ENCODE results near the gene SLC30A7. TPM values are rescaled to one million over a fixed set of nuclear protein-coding genes. Genes with fewer than 3 reads are reported as not detected.

Gene SLC30A7
- total RNA-seq, 1 donor: 75.3 TPM

DNA sequence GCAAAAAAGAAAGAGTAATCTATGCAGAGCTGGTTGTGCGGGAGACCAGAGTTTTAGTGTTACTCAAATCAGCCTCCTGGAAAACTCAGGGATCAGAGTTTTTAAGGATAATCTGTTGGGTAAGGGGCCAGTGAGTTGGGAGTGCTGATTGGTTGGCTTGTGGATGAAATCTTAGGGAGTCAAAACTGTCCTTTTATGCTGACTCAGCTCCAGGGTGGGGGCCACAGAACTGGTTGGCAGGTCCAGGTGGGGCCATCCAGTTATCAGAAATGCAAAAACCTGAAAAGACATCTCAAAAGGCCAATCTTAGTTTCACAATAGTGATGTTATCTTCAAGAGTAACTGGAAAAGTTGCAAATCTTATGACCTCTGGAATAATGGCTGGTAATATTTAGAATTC lies 4.5 kb upstream of the SLC30A7 start:
- TF ChIP-seq, protein P1, sequence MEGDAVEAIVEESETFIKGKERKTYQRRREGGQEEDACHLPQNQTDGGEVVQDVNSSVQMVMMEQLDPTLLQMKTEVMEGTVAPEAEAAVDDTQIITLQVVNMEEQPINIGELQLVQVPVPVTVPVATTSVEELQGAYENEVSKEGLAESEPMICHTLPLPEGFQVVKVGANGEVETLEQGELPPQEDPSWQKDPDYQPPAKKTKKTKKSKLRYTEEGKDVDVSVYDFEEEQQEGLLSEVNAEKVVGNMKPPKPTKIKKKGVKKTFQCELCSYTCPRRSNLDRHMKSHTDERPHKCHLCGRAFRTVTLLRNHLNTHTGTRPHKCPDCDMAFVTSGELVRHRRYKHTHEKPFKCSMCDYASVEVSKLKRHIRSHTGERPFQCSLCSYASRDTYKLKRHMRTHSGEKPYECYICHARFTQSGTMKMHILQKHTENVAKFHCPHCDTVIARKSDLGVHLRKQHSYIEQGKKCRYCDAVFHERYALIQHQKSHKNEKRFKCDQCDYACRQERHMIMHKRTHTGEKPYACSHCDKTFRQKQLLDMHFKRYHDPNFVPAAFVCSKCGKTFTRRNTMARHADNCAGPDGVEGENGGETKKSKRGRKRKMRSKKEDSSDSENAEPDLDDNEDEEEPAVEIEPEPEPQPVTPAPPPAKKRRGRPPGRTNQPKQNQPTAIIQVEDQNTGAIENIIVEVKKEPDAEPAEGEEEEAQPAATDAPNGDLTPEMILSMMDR (IDR thresholded peaks at IDR 0.05; ENCODE audit: insufficient read depth, low read length): no peak
- no peak overlapping the region for H3K4me3 ChIP-seq (ENCODE audit: low read depth, low read length)
- DNase-seq (ENCODE audit: low read depth): no peak

DNA sequence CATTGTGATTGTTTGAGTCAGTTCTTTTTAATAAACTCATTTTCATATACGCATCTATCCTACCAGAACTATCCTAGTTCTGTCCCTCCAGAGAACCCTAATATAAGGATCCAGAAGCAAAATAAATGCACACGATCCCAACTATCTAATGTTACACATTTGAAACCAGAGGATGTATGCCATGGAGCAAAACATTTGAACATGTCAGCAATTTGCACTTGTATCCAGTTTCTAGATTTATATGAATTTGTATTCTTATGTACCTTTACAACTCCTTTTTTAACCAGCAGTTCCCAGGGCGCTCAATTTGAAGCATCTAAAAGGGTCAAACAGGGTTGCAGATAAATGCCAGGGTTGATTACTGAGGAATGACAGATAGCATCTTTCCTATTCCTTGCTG lies 3.3 kb upstream of the SLC30A7 start:
- H3K4me3 ChIP-seq (ENCODE audit: low read depth, low read length): no peak overlapping the region
- DNase-seq (ENCODE audit: low read depth): no peak
- TF ChIP-seq, protein P1 (IDR thresholded peaks at IDR 0.05; ENCODE audit: insufficient read depth, low read length): no peak

DNA sequence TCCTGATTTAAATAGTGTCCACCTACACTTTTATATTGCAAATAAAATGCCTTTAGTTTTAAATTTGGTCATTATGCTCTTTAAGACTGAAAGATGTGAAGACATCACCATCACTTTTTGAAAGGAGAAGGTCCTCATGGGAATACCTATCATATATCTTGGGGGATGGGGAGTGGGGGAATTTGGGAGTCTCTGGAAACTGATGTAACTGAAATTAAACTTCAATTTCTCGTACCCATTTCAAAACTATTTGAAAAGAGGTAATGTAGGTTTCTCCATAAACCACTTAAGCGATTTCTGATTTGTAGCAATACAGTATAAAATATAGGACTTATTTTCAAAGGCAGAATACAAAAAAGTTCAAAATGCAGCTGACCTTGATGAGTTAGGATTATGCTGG lies 2.2 kb upstream of the SLC30A7 start:
- DNase-seq (ENCODE audit: low read depth): no peak

DNA sequence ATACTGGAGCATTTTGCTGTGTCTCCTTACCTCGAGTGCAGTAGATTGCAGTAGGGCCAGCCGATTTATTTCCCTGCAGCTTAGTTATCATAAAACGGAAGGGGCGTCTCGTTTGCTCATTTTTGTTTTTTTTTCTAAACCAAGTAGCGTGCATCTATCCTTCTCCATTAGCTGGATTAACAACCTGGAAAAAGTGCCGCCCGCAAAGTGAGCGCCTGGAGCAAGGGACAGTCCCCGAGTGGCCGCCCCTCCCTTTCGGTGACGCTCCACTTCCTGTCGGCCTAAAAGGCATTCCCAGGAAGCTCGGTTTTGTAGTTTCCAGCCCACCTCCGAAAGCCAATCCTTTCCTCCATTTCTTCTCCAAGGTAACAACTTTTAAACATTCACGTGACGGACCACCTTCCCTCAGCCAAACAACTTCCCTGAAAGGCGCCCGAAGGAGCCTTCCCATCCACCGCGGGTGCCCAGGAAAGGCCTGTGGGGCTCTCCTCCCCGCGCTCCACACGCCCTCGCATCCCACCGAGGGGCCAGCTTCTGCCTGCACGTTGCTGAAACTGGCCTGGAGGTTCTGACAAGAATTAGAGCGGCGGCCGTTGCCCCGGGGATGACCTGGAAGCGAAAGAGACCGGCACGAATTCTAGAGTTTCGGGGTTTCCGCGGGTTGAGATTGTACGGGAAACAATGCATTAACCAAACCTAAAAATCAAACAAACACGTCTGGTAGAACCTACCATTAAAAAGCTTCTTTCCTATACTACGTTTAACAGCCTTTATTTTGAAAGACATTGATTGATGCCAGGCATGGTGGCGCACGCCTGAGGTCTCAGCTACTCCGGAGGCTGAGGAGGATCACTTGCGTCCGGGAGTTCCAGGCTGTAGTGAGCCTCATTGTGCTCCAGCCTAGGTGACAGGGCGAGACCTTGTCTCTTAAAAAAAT lies 1.0 kb upstream of the SLC30A7 start, which contains the start of gene EXTL2:
EXTL2 (minus strand) TSS at position 240 of the 937 bp plus-strand sequence. CDS start 6,085 bp downstream, outside the sequence.
- peak within 1 kb of the TSS; percentile 94 for H3K4me3 ChIP-seq (ENCODE audit: low read depth, low read length)
- TF ChIP-seq, protein P1 (IDR thresholded peaks at IDR 0.05; ENCODE audit: insufficient read depth, low read length): no peak
- peak; percentile 71 for DNase-seq (ENCODE audit: low read depth)

More for the DNA sequence above, 2.2 kb upstream of the SLC30A7 start:
- TF ChIP-seq, protein P1 (IDR thresholded peaks at IDR 0.05; ENCODE audit: insufficient read depth, low read length): no peak
- H3K4me3 ChIP-seq (ENCODE audit: low read depth, low read length): peak overlapping the region; percentile 94

DNA sequence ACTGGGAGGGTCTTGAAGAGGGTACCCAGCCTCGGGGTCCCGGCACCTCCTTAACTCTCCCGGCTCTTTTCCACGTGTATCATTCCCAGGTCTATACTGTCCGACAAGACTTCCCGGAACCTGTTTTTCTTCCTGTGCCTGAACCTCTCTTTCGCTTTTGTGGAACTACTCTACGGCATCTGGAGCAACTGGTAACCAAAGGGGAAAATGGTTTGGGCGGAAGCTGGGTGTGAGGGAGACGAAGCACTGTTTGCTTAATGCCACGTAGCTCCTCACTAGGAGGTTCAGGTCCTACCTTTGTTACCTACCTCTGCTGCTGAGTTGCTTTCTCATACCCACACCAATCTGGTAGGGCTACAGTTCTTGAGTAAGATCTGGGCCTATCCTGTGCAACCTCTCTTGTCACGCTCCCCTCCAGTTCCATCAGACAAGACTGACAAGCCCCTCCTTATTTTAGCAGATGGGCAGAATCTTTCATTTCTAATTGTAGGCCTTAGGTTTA lies 642 bp downstream of the SLC30A7 start:
- TF ChIP-seq, protein P1 (IDR thresholded peaks at IDR 0.05; ENCODE audit: insufficient read depth, low read length): no peak
- DNase-seq (ENCODE audit: low read depth): peak; percentile 52
- H3K4me3 ChIP-seq (ENCODE audit: low read depth, low read length): peak overlapping the region; percentile 94

DNA sequence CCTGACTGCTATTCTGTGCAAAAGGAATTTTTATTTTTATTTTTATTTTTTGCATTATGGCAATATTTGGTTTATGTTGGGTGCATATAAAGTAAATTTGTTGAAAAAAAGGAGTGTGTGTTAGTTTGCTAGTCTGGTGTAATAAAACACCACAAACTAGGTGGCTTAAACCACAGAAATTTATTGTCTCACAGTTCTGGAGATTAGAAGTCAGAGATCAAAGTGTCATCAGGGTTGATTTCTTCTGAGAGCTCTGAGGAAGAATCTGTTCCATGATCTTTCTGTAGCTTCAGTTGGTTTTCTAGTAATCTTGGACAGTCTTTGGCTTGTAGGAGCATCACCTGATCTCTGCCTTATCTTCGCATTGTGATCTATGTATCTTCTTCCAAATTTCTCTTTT lies 6.5 kb downstream of the SLC30A7 start:
- no peak overlapping the region for H3K4me3 ChIP-seq (ENCODE audit: low read depth, low read length)
- DNase-seq (ENCODE audit: low read depth): no peak
- TF ChIP-seq, protein P1 (IDR thresholded peaks at IDR 0.05; ENCODE audit: insufficient read depth, low read length): no peak

All from fibroblast of the aortic adventitia (primary cell).